A549 (cell line): Measurements from ENCODE around the gene TRPV2. TPM values are rescaled to one million over a fixed set of nuclear protein-coding genes. Genes with fewer than 3 reads are reported as not detected.

Experiments
- ATAC-seq, 2 experiments: fragments of 200-7000 bp in 1 of 2; fragments of >200 bp in 1 of 2; cut with Nextera tagmentation in 1 of 2; cut with Tn5 transposase in 1 of 2; 3 replicates each; pipeline versions ENCODE4 v1.8.0 to v1.9.1; 2018 to 2020; ENCODE audit warnings: mild to moderate bottlenecking in 1 of 2, moderate library complexity in 1 of 2
- CTCF ChIA-PET: fragments of 300-600 bp; sonication (Branson Sonifier 250); formaldehyde crosslinking; extraction: SDS; loops from one replicate; lab custom pipeline; 2021; ENCODE audit warnings: antibody characterized with exemption, inconsistent platforms; lab: Yijun Ruan, JAX
- POLR2A ChIA-PET: fragments of 350-600 bp; formaldehyde crosslinking; extraction: SDS; loops from one replicate; lab custom pipeline; 2021; ENCODE audit warnings: antibody characterized with exemption, inconsistent platforms; lab: Yijun Ruan, JAX
- DNase-seq, 2 experiments: peaks; one replicate each; pipeline versions ENCODE4 v3.0.0 to v3.0.0-alpha.2; 2011 to 2016; ENCODE audit warnings: low read depth in 1 of 2, low spot score in 1 of 2
- FAIRE-seq: peaks from 2 replicates; lab custom pipeline; 2011; peaks lifted over from hg19 to GRCh38; lab: Jason Lieb, UNC
- H3K27ac ChIP-seq, 2 experiments: fragments of >200 bp; sonication (Bioruptor Twin); formaldehyde crosslinking; 3 replicates each; pipeline ENCODE4 v1.5.1; 2016 to 2017
- H3K4me1 ChIP-seq: fragments of >200 bp; sonication (Bioruptor Twin); formaldehyde crosslinking; 3 replicates; pipeline ENCODE4 v1.6.1; 2016
- H3K4me2 ChIP-seq: fragments of >200 bp; sonication (Bioruptor Twin); formaldehyde crosslinking; 3 replicates; pipeline ENCODE4 v1.6.1; 2016
- H3K4me3 ChIP-seq: fragments of >200 bp; sonication (Bioruptor Twin); formaldehyde crosslinking; 3 replicates; pipeline ENCODE4 v1.5.1; 2016
- H3K9me3 ChIP-seq: fragments of >200 bp; sonication (Bioruptor Twin); formaldehyde crosslinking; 3 replicates; pipeline ENCODE4 v1.6.1; 2016
- BHLHE40 ChIP-seq: IDR thresholded peaks from 2 replicates; pipeline ENCODE4 v1.6.1; 2012; ENCODE audit warnings: low read depth, low read length, inconsistent platforms
- CEBPB ChIP-seq, 2 experiments: fragments of >200 bp in 1 of 2; sonication (Bioruptor Twin) in 1 of 2; formaldehyde crosslinking in 1 of 2; IDR thresholded peaks; 2 replicates each; pipeline ENCODE4 v1.6.1; 2012 to 2016
- CHD4 ChIP-seq: fragments of 200-600 bp; sonication (generic); IDR thresholded peaks from 2 replicates; pipeline ENCODE4 v1.6.1; 2016; ENCODE audit warnings: antibody characterized with exemption, mild to moderate bottlenecking, borderline replicate concordance
- EHF ChIP-seq: fragments of 250-450 bp; sonication (Bioruptor Pico); IDR thresholded peaks from 2 replicates; pipeline ENCODE4 v1.5.0; 2020; ENCODE audit warnings: mild to moderate bottlenecking
- EHMT2 ChIP-seq: fragments of 200-600 bp; sonication (generic); IDR thresholded peaks from 2 replicates; pipeline ENCODE4 v1.6.1; 2016; ENCODE audit warnings: antibody characterized with exemption, low read depth, mild to moderate bottlenecking, moderate library complexity
- FOSL2 ChIP-seq, 2 experiments: fragments of 450-650 bp in 1 of 2; fragments of >200 bp in 1 of 2; sonication (Bioruptor Twin) in 1 of 2; formaldehyde crosslinking; IDR thresholded peaks; 2 replicates each; pipeline versions ENCODE4 v1.5.0 to v1.6.1; 2016 to 2020; ENCODE audit warnings: mild to moderate bottlenecking in 1 of 2, moderate library complexity in 1 of 2
- HOXA7 ChIP-seq: fragments of 250-450 bp; sonication (Bioruptor Pico); IDR thresholded peaks from 2 replicates; pipeline ENCODE4 v1.5.0; 2020; ENCODE audit warnings: mild to moderate bottlenecking, moderate library complexity
- HOXB5 ChIP-seq: fragments of 250-450 bp; sonication (Bioruptor Pico); IDR thresholded peaks from 2 replicates; pipeline ENCODE4 v1.5.0; 2020; ENCODE audit warnings: mild to moderate bottlenecking, moderate library complexity
- JUNB ChIP-seq: fragments of >200 bp; sonication (Bioruptor Twin); formaldehyde crosslinking; IDR thresholded peaks from 2 replicates; pipeline ENCODE4 v1.6.1; 2016
- MAZ ChIP-seq: fragments of 150-350 bp; IDR thresholded peaks from 2 replicates; pipeline ENCODE4 v1.6.1; 2014; ENCODE audit warnings: antibody characterized with exemption, low read depth, low read length, borderline replicate concordance
- MYC ChIP-seq: IDR thresholded peaks from 2 replicates; pipeline ENCODE4 v1.6.1; 2012; ENCODE audit warnings: mild to moderate bottlenecking, inconsistent platforms, low read length, improper control_type of control experiment, borderline replicate concordance
- RARB ChIP-seq: fragments of 250-450 bp; sonication (Bioruptor Pico); IDR thresholded peaks from 2 replicates; pipeline ENCODE4 v1.8.0; 2021; ENCODE audit warnings: mild to moderate bottlenecking, moderate library complexity
- ZFP36 ChIP-seq: fragments of 450-650 bp; IDR thresholded peaks from 2 replicates; pipeline ENCODE4 v1.6.1; 2014; ENCODE audit warnings: borderline replicate concordance; ENCODE audit not compliant: partially characterized antibody
- WGBS: methylation state at CpG from one replicate; pipeline ENCODE4 v1.1.6; 2017; ENCODE audit errors: missing lambda C conversion rate; 5-methylcytosine and 5-hydroxymethylcytosine counted together
- polyA plus RNA-seq, 4 experiments: library from polyadenylated mRNA; depleted of rRNA in 3 of 4; stranded (reverse); fragments of >200 nt; fragmentation: RNase III in 1 of 4; extraction: RNeasy Plus Mini Kit Qiagen cat#74134 plus additional on column Dnase treatment in 1 of 4; gene quantifications; 2 replicates in 3 of 4; 3 replicates in 1 of 4; pipeline ENCODE4 v1.2.3, GENCODE V29; 2011 to 2017
- TF ChIP-seq, protein P1 (sequence below): fragments of 250-450 bp; sonication (Bioruptor Pico); IDR thresholded peaks from 2 replicates; pipeline ENCODE4 v1.5.0; 2020; ENCODE audit warnings: low read depth, mild to moderate bottlenecking, moderate library complexity
- TF ChIP-seq, protein P2 (sequence below): fragments of >200 bp; sonication (Bioruptor Twin); formaldehyde crosslinking; IDR thresholded peaks from 3 replicates; pipeline ENCODE4 v1.5.1; 2016
- TF ChIP-seq, protein P3 (sequence below): fragments of >200 bp; sonication (Bioruptor Twin); formaldehyde crosslinking; IDR thresholded peaks from 3 replicates; pipeline ENCODE4 v1.6.1; 2016
- TF ChIP-seq, protein P4 (sequence below): fragments of 150-350 bp; IDR thresholded peaks from 2 replicates; pipeline ENCODE4 v1.6.1; 2014; ENCODE audit warnings: low read depth, mild to moderate bottlenecking, low read length

TRPV2 gene
- polyA plus RNA-seq, 2 of the 4 experiments (the other 2 are of a cell fraction): 0.31 to 0.61 TPM

DNA sequence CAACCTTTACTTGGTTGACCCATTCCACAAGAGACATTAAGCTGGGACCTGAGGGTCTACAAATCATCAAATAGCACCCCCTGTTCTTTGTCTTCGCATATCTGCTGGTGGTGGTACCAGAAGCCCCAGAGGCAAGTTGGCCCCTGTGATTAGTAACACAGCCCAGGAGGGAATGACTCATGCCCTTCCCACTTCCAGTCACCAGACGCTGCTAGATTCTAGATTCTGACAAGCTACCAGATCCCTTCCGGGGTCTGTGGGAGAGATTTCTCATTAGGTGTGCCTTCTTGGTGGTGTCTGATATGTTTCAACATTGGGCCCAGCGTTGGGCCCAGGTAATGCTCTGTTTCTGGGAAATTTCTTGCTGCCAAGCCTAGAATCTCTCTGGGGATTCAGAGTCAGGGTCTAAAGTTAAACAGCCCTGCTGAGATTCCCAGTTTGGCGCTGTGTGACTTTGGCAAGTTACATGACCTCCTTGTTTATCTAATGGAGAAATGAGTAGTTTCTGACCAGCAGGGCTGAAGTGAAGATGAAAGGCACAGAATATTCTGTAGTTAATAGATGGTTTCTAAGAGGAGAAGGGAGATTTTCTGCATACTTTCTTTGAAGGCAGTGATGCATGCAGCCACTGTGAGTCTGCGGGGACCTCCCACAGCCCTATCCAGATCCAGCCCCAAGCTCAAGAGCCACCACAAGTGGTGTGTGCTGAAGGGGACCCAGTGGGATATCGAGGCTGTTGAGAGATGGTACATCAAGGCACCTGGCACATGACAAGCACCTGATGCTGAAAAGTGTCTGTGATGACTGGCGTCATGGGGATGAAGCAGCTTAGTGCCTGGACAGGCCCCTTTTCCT lies 3.9 kb downstream of the TRPV2 start:
- FAIRE-seq: no peak
- Histone ChIP-seq H3K4me2 (peak overlapping the region; percentile 54), H3K9me3 (no peaks in the 10 kb centered on the region), H3K27ac (peak overlapping the region; percentile 59 to 83), H3K4me1 (peaks cover 22% of the 10 kb centered on the region), H3K4me3 (no peak overlapping the region)
- 44% methylated on average over 8 of the region's 8 CpGs for WGBS
- TF ChIP-seq EHF (CRISPR knock-in tag): no peak
- TF ChIP-seq FOSL2 (IDR thresholded peaks at IDR 0.05): peak; percentile 50; the same call in 1 of the 2 replicates
- peak; percentile 89 for TF ChIP-seq FOSL2 (CRISPR knock-in tag; IDR thresholded peaks at IDR 0.05)
- ChIA-PET POLR2A (interaction anchor here (0.5 to 1.6 kb wide), 4 partner anchors 19 to 613 kb away, joined by 3 to 16 read pairs (median 8); partner anchors contain the start of gene UBB), CTCF (interaction anchor here (0.7 to 7.4 kb wide), 9 partner anchors 8 to 474 kb away, joined by 3 to 69 read pairs (median 4); partner anchors contain the start of gene ADORA2B)
- ATAC-seq: peak; percentile 77; a peak in 5 of 6 replicates
- DNase-seq: peak; percentile 58 to 84

DNA sequence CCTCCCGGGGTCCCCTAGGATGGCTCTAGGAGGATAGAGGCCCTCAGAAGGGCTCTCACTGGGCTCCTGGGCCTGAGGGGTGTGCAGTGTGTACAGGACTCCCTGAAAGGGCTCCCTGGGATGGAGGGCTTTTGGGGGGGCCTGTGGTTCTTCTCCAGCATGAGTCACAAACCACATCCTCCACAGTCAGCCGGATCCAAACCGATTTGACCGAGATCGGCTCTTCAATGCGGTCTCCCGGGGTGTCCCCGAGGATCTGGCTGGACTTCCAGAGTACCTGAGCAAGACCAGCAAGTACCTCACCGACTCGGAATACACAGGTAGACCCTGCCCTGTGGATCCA lies 4.5 kb downstream of the TRPV2 start:
- TF ChIP-seq, protein P1, sequence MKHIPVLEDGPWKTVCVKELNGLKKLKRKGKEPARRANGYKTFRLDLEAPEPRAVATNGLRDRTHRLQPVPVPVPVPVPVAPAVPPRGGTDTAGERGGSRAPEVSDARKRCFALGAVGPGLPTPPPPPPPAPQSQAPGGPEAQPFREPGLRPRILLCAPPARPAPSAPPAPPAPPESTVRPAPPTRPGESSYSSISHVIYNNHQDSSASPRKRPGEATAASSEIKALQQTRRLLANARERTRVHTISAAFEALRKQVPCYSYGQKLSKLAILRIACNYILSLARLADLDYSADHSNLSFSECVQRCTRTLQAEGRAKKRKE (CRISPR knock-in tag): no peak
- TF ChIP-seq BHLHE40: no peak
- TF ChIP-seq JUNB: no peak
- no peak for TF ChIP-seq EHMT2
- no peak for TF ChIP-seq RARB
- TF ChIP-seq, protein P2, sequence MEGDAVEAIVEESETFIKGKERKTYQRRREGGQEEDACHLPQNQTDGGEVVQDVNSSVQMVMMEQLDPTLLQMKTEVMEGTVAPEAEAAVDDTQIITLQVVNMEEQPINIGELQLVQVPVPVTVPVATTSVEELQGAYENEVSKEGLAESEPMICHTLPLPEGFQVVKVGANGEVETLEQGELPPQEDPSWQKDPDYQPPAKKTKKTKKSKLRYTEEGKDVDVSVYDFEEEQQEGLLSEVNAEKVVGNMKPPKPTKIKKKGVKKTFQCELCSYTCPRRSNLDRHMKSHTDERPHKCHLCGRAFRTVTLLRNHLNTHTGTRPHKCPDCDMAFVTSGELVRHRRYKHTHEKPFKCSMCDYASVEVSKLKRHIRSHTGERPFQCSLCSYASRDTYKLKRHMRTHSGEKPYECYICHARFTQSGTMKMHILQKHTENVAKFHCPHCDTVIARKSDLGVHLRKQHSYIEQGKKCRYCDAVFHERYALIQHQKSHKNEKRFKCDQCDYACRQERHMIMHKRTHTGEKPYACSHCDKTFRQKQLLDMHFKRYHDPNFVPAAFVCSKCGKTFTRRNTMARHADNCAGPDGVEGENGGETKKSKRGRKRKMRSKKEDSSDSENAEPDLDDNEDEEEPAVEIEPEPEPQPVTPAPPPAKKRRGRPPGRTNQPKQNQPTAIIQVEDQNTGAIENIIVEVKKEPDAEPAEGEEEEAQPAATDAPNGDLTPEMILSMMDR: no peak
- TF ChIP-seq, protein P3, sequence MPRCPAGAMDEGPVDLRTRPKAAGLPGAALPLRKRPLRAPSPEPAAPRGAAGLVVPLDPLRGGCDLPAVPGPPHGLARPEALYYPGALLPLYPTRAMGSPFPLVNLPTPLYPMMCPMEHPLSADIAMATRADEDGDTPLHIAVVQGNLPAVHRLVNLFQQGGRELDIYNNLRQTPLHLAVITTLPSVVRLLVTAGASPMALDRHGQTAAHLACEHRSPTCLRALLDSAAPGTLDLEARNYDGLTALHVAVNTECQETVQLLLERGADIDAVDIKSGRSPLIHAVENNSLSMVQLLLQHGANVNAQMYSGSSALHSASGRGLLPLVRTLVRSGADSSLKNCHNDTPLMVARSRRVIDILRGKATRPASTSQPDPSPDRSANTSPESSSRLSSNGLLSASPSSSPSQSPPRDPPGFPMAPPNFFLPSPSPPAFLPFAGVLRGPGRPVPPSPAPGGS: no peak
- no peak for TF ChIP-seq ZFP36
- no peak for TF ChIP-seq MAZ
- TF ChIP-seq MYC: no peak
- no peak for TF ChIP-seq HOXB5
- no peak for TF ChIP-seq EHF (CRISPR knock-in tag)
- TF ChIP-seq CHD4: no peak
- TF ChIP-seq CEBPB (IDR thresholded peaks at IDR 0.05): no peak
- TF ChIP-seq, protein P4, sequence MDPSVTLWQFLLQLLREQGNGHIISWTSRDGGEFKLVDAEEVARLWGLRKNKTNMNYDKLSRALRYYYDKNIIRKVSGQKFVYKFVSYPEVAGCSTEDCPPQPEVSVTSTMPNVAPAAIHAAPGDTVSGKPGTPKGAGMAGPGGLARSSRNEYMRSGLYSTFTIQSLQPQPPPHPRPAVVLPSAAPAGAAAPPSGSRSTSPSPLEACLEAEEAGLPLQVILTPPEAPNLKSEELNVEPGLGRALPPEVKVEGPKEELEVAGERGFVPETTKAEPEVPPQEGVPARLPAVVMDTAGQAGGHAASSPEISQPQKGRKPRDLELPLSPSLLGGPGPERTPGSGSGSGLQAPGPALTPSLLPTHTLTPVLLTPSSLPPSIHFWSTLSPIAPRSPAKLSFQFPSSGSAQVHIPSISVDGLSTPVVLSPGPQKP: no peak
- no peak for TF ChIP-seq HOXA7
- 86% methylated on average over 10 of the region's 10 CpGs for WGBS
- Histone ChIP-seq H3K4me3 (no peak overlapping the region), H3K9me3 (no peaks in the 10 kb centered on the region), H3K4me2 (peak overlapping the region; percentile 54; the same call in 2 of the 3 replicates), H3K4me1 (peaks cover 22% of the 10 kb centered on the region), H3K27ac (peak overlapping the region; percentile 59 to 83; a peak in 4 of 6 replicates)
- POLR2A ChIA-PET: interaction anchor here (1.4 to 1.6 kb wide), 2 partner anchors 19 to 39 kb away, joined by 12 to 16 read pairs; partner anchors contain the start of gene UBB
- FAIRE-seq (no peak), ATAC-seq (peak in 1 of 2 experiments; percentile 6; a peak in 2 of 6 replicates), DNase-seq (no peak)
- CTCF ChIA-PET: interaction anchor here (0.7 to 7.4 kb wide), 5 partner anchors 8 to 134 kb away, joined by 3 to 69 read pairs (median 5); no protein-coding TSS in a partner anchor
